Gastrocnemius medialis (tissue), 4 donors: ENCODE measurements around the gene ZMYND8. TPM values are rescaled to one million over a fixed set of nuclear protein-coding genes. Genes with fewer than 3 reads are reported as not detected.

Experiments used
- ATAC-seq, 2 donors: fragments of 150-250 bp; one replicate each; pipeline ENCODE4 v1.9.1; 2016
- DNase-seq, 2 donors: peaks; one replicate each; pipeline ENCODE4 v3.0.0-alpha.2; 2019
- H3K27ac ChIP-seq, 4 donors: fragments of 200-600 bp; sonication (generic); 1 replicate in 1 of 4; 2 replicates in 3 of 4; pipeline ENCODE4 v1.5.1; 2016 to 2018; ENCODE audit warnings: mild to moderate bottlenecking in 2 of 4, moderate library complexity in 1 of 4
- H3K27me3 ChIP-seq, 3 donors: fragments of 200-600 bp; sonication (generic) in 2 of 3; 1 replicate in 1 of 3; 2 replicates in 2 of 3; pipeline versions ENCODE4 v1.5.1 to v1.6.0; 2016 to 2019; ENCODE audit warnings: mild to moderate bottlenecking in 1 of 3, moderate library complexity in 1 of 3
- H3K36me3 ChIP-seq, 2 donors: fragments of 200-600 bp; sonication (generic) in 1 of 2; one replicate each; pipeline ENCODE4 v1.5.1; 2017 to 2018
- H3K4me1 ChIP-seq, 2 donors: fragments of 200-600 bp; sonication (generic) in 1 of 2; one replicate each; pipeline ENCODE4 v1.5.1; 2016 to 2017; ENCODE audit warnings: mild to moderate bottlenecking in 2 of 2
- H3K4me3 ChIP-seq, 4 donors: fragments of 200-600 bp; sonication (generic) in 3 of 4; 1 replicate in 1 of 4; 2 replicates in 3 of 4; pipeline ENCODE4 v1.5.1; 2016 to 2019; ENCODE audit warnings: mild to moderate bottlenecking in 2 of 4
- H3K9me3 ChIP-seq, 3 donors: fragments of 200-600 bp; sonication (generic) in 2 of 3; 1 replicate in 1 of 3; 2 replicates in 2 of 3; pipeline ENCODE4 v1.5.1; 2016 to 2019
- POLR2A ChIP-seq, 2 donors: fragments of 450-650 bp; IDR thresholded peaks; one replicate each; pipeline ENCODE4 v1.6.1; 2017; ENCODE audit warnings: antibody characterized with exemption in 2 of 2, mild to moderate bottlenecking in 2 of 2, moderate library complexity in 2 of 2
- in situ Hi-C, 4 donors: fragments of 200-750 bp; cut with MboI; loops; one replicate each; pipeline versions ENCODE4 v1.15.0 to v1.8.0; 2017; ENCODE audit warnings: low sequenced_read_pairs in 4 of 4
- intact Hi-C: fragments of 100-400 bp; cut with DNase I; formaldehyde crosslinking; loops from one replicate; pipeline ENCODE4 v1.15.1; 2023; ENCODE audit warnings: low total_unique reads
- total RNA-seq, 4 donors: library from RNA; depleted of rRNA; stranded (reverse); fragments of >200 nt; gene quantifications; one replicate each; pipeline versions ENCODE4 v1.1.0 to v1.2.3, GENCODE V29; 2016
- TF ChIP-seq, protein P1 (sequence below), 5 experiments: fragments of 450-650 bp in 3 of 5; fragments of 200-600 bp in 2 of 5; sonication (generic) in 2 of 5; IDR thresholded peaks in 4 of 5; conservative IDR thresholded peaks in 1 of 5; 1 replicate in 4 of 5; 2 replicates in 1 of 5; pipeline ENCODE4 v1.5.1; 2016 to 2019; ENCODE audit warnings: antibody characterized with exemption in 5 of 5, mild to moderate bottlenecking in 3 of 5, moderate library complexity in 3 of 5

The ZMYND8 gene
- total RNA-seq, 4 donors from 2014 or later, result 15.1 to 32.2 (median 19.7) TPM

DNA sequence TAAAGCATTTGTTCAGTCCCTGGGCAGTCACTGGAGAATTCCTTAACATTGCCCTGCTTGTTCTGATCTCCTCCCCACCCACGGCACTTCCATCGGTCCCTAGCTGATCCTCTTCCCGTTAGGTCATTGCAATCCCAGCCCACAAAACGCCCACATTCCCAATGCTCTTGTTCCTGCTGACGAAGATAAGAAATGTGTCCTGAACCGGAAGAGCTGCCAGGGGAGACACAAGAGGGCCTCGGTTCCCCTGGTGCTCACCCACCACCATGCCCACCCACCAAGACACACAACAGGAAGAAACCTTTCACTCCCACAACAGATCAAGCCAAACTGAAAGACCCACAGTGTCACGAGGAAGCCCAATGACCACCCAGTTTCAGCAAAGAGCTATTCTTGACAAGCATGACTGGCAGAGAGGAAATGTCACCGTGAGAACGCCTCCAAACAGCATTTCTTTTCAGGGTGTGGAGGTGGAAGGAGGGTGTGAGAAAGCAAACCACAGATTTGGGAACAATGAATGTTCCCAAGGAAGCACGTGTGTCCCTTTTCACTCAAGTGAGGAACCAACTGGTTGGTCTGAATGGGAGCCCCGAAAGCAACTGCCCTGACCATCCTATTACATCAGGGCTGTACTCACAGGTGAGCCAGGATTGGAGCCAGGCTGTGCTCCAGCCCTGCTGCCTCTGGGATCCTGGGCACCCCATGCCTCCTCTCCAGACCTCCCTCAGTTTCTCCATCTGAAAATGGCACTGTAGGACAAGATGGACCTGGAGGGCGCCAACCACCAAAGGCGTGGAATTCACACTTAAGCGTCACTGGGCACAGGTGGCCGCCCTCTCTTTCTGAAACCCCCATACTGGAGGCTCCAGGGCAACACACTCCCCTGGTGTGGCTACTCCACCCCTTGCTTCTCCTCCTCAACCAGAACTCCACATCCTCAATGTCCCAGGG lies 97.5 kb downstream of the ZMYND8 start:
- H3K27ac ChIP-seq, result peak overlapping the region in 3 of 4 donors; percentile 28 to 63 (median 45)
- intact Hi-C loops (no loop called here), in situ Hi-C loops (loop anchor here in 1 of 4 donors (25.0 kb wide), 1 partner anchor 353 kb away; no protein-coding TSS in a partner anchor)
- no peak for ATAC-seq
- DNase-seq, result peak in 1 of 2 donors; percentile 25
- H3K36me3 ChIP-seq, result peaks cover 0 to 17% of the 10 kb centered on the region in 2 donors
- no peak for TF ChIP-seq POLR2A (IDR thresholded peaks at IDR 0.05)
- TF ChIP-seq, protein P1, sequence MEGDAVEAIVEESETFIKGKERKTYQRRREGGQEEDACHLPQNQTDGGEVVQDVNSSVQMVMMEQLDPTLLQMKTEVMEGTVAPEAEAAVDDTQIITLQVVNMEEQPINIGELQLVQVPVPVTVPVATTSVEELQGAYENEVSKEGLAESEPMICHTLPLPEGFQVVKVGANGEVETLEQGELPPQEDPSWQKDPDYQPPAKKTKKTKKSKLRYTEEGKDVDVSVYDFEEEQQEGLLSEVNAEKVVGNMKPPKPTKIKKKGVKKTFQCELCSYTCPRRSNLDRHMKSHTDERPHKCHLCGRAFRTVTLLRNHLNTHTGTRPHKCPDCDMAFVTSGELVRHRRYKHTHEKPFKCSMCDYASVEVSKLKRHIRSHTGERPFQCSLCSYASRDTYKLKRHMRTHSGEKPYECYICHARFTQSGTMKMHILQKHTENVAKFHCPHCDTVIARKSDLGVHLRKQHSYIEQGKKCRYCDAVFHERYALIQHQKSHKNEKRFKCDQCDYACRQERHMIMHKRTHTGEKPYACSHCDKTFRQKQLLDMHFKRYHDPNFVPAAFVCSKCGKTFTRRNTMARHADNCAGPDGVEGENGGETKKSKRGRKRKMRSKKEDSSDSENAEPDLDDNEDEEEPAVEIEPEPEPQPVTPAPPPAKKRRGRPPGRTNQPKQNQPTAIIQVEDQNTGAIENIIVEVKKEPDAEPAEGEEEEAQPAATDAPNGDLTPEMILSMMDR (IDR thresholded peaks at IDR 0.05 in 4 of 5, conservative IDR thresholded peaks at IDR 0.05 in 1 of 5), result no peak
- no peaks in the 10 kb centered on the region for H3K27me3 ChIP-seq
- no peaks in the 10 kb centered on the region for H3K9me3 ChIP-seq
- peaks cover 25 to 37% of the 10 kb centered on the region in 2 donors for H3K4me1 ChIP-seq
- H3K4me3 ChIP-seq, result no peak overlapping the region

DNA sequence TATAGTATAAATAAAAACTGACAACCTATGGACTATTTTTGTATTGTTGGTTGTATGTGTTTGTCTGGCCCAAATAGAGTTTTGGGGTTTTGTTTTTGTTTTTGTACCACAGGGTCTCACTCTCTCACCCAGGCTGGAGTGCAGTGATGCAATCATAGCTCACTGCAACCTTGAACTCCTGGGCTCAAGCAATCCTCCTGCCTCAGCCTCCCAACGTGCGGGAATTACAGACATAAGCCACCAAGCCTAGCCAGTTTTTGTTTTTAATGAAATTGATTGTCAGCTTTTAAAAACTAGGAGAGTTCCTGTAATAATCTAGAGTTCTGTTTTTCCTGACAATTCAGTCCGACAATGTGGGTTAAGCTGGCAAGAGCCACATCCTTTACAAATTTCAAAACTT lies 98.7 kb downstream of the ZMYND8 start:
- in situ Hi-C loops, result loop anchor here in 1 of 4 donors (25.0 kb wide), 1 partner anchor 355 kb away; no protein-coding TSS in a partner anchor
- peaks cover 0 to 17% of the 10 kb centered on the region in 2 donors for H3K36me3 ChIP-seq
- ATAC-seq (no peak), DNase-seq (no peak)
- H3K27ac ChIP-seq, result no peak overlapping the region
- TF ChIP-seq, protein P1 (IDR thresholded peaks at IDR 0.05 in 4 of 5, conservative IDR thresholded peaks at IDR 0.05 in 1 of 5), result no peak
- no peak for TF ChIP-seq POLR2A (IDR thresholded peaks at IDR 0.05)
- no peaks in the 10 kb centered on the region for H3K27me3 ChIP-seq
- intact Hi-C loops, result no loop called here
- peaks cover 15 to 28% of the 10 kb centered on the region in 2 donors for H3K4me1 ChIP-seq
- no peaks in the 10 kb centered on the region for H3K9me3 ChIP-seq
- H3K4me3 ChIP-seq, result no peak overlapping the region

DNA sequence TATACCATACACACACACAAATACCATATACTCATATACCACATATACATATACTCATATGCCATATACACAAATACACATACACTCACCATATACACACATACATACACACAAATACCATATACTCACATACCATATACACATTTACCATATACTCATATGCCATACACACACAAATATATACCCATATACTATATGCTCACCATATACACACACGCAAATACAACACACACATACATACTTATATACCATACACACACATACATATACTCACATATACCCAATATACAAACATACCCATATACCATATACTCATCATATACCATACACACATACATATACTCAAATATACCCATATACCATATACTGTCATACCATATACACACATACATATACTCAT lies 99.2 kb downstream of the ZMYND8 start:
- no peak for DNase-seq
- H3K4me1 ChIP-seq, result peaks cover 12 to 23% of the 10 kb centered on the region in 2 donors
- no peaks in the 10 kb centered on the region for H3K9me3 ChIP-seq
- peak overlapping the region in 2 of 4 donors; percentile 35 to 42 for H3K27ac ChIP-seq
- no peak for TF ChIP-seq POLR2A (IDR thresholded peaks at IDR 0.05)
- TF ChIP-seq, protein P1 (IDR thresholded peaks at IDR 0.05 in 4 of 5, conservative IDR thresholded peaks at IDR 0.05 in 1 of 5), result no peak
- intact Hi-C loops, result no loop called here
- H3K4me3 ChIP-seq, result no peak overlapping the region
- H3K36me3 ChIP-seq, result peaks cover 0 to 17% of the 10 kb centered on the region in 2 donors
- in situ Hi-C loops, result loop anchor here in 1 of 4 donors (25.0 kb wide), 1 partner anchor 355 kb away; no protein-coding TSS in a partner anchor
- H3K27me3 ChIP-seq, result no peaks in the 10 kb centered on the region
- ATAC-seq, result no peak

DNA sequence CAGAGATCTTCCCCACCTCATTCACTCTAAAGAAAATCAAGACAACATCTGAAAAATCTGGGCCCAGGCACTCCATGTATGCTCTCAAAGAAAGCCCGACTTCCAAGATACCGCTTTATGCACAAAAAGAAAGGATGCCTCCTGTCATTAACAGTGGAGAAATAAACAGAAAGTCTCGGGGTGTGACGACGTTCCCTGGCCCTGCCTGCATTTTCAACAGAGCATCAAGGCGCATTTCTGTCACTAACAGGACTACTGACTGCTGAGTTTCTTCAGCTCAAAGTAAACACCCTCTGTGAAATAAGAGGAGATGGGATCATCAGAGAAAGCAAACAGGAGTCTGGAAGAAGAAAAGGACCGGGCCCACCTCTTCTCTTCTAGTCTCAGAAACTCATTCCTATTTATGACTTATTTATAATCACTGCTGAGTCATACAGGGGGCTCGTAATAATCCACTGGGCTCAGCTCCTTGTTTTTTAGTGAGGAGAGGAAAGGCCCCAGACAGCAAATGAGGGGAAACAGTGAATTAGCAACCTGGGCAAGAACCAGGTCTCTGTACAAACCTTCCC lies 99.7 kb downstream of the ZMYND8 start:
- in situ Hi-C loops, result loop anchor here in 1 of 4 donors (25.0 kb wide), 1 partner anchor 356 kb away; no protein-coding TSS in a partner anchor
- H3K4me1 ChIP-seq, result peaks cover 7 to 20% of the 10 kb centered on the region in 2 donors
- ATAC-seq (no peak), DNase-seq (no peak)
- H3K27ac ChIP-seq, result peak overlapping the region in 2 of 4 donors; percentile 35 to 42
- H3K9me3 ChIP-seq, result no peaks in the 10 kb centered on the region
- intact Hi-C loops, result no loop called here
- no peak overlapping the region for H3K4me3 ChIP-seq
- H3K36me3 ChIP-seq, result peaks cover 0 to 17% of the 10 kb centered on the region in 2 donors
- no peaks in the 10 kb centered on the region for H3K27me3 ChIP-seq
- TF ChIP-seq, protein P1 (IDR thresholded peaks at IDR 0.05 in 4 of 5, conservative IDR thresholded peaks at IDR 0.05 in 1 of 5), result no peak
- TF ChIP-seq POLR2A (IDR thresholded peaks at IDR 0.05), result no peak
